B cell (primary cell): ENCODE data around the gene MAB21L2. TPM values are rescaled to one million over a fixed set of nuclear protein-coding genes. Genes with fewer than 3 reads are reported as not detected.

Source experiments
- ATAC-seq: fragments of 200-7000 bp; cut with Tn5 transposase; one replicate; pipeline ENCODE4 v1.10.0; 2021; ENCODE audit warnings: low read depth, mild to moderate bottlenecking, moderate number of reproducible peaks, moderate library complexity
- CTCF ChIA-PET: fragments of 350-600 bp; sonication (Branson Sonifier 250); formaldehyde crosslinking; loops from one replicate; lab custom pipeline; 2021; ENCODE audit warnings: antibody characterized with exemption, inconsistent platforms; lab: Charles Lee
- POLR2A ChIA-PET: fragments of 350-600 bp; sonication (Branson Sonifier 250); formaldehyde crosslinking; loops from one replicate; lab custom pipeline; 2021; ENCODE audit warnings: antibody characterized with exemption; lab: Charles Lee
- DNase-seq: peaks from one replicate; pipeline ENCODE4 v3.0.0; 2013
- H2AFZ ChIP-seq: 2 replicates; pipeline ENCODE4 v1.6.1; 2012; ENCODE audit warnings: mild to moderate bottlenecking, low read depth, low read length; ENCODE audit not compliant: insufficient read depth, poor library complexity, severe bottlenecking
- H3K27ac ChIP-seq, 2 donors: 1 replicate in 1 of 2; 2 replicates in 1 of 2; pipeline ENCODE4 v1.5.1; 2012 to 2013; ENCODE audit warnings: low read length in 2 of 2, mild to moderate bottlenecking in 2 of 2, moderate library complexity in 1 of 2
- H3K27me3 ChIP-seq, 4 experiments: fragments of 200-600 bp in 1 of 4; sonication (generic) in 1 of 4; replicated peaks in 1 of 4; 1 replicate in 2 of 4; 2 replicates in 2 of 4; pipeline versions ENCODE4 v1.6.1 to v1.7.0; 2013 to 2016; ENCODE audit warnings: low read length in 3 of 4, mild to moderate bottlenecking in 2 of 4, mixed read lengths in 1 of 4, moderate library complexity in 1 of 4; ENCODE audit not compliant: insufficient read depth in 4 of 4, control insufficient read depth in 3 of 4; ENCODE audit errors: control extremely low read depth in 1 of 4
- H3K36me3 ChIP-seq, 2 experiments: replicated peaks in 1 of 2; 1 replicate in 1 of 2; 2 replicates in 1 of 2; pipeline versions ENCODE4 v1.6.1 to v1.7.1; 2013; ENCODE audit warnings: low read length in 1 of 2; ENCODE audit not compliant: insufficient read depth in 2 of 2, control insufficient read depth in 1 of 2; ENCODE audit errors: control extremely low read depth in 1 of 2, extremely low read depth in 1 of 2
- H3K4me1 ChIP-seq, 2 donors: fragments of 200-600 bp in 1 of 2; sonication (generic) in 1 of 2; 1 replicate in 1 of 2; 2 replicates in 1 of 2; pipeline versions ENCODE4 v1.5.1 to v1.6.1; 2013 to 2017; ENCODE audit warnings: low read length in 2 of 2; ENCODE audit not compliant: control insufficient read depth in 2 of 2, insufficient read depth in 2 of 2
- H3K4me2 ChIP-seq: replicated peaks from 2 replicates; pipeline ENCODE3; 2012; ENCODE audit warnings: mild to moderate bottlenecking, low read depth, low read length; ENCODE audit not compliant: poor library complexity, severe bottlenecking
- H3K4me3 ChIP-seq, 5 experiments: fragments of 200-600 bp in 1 of 5; sonication (generic) in 1 of 5; 1 replicate in 3 of 5; 2 replicates in 2 of 5; pipeline versions ENCODE4 v1.5.1 to v1.7.0; 2011 to 2016; ENCODE audit warnings: low read length in 4 of 5, mild to moderate bottlenecking in 4 of 5, low read depth in 2 of 5, control low read depth in 1 of 5, moderate library complexity in 1 of 5; ENCODE audit not compliant: insufficient read depth in 1 of 5; ENCODE audit errors: control extremely low read depth in 1 of 5, extremely low read depth in 1 of 5
- H3K79me2 ChIP-seq: fragments of 200-600 bp; sonication (generic); one replicate; pipeline ENCODE4 v1.6.0; 2016; ENCODE audit warnings: low read length; ENCODE audit not compliant: control insufficient read depth, insufficient read depth
- H3K9ac ChIP-seq: fragments of 200-600 bp; sonication (generic); 2 replicates; pipeline ENCODE4 v1.6.1; 2017; ENCODE audit warnings: mild to moderate bottlenecking, low read length, moderate library complexity
- H3K9me3 ChIP-seq, 3 donors: one replicate each; pipeline versions ENCODE4 v1.6.1 to v1.7.1; 2013; ENCODE audit warnings: low read length in 2 of 3; ENCODE audit not compliant: control insufficient read depth in 2 of 3, insufficient read depth in 1 of 3; ENCODE audit errors: control extremely low read depth in 1 of 3
- H4K20me1 ChIP-seq: 2 replicates; pipeline ENCODE4 v1.6.0; 2012; ENCODE audit warnings: mild to moderate bottlenecking, low read length; ENCODE audit not compliant: insufficient read depth, control insufficient read depth, poor library complexity, severe bottlenecking
- H3K27ac Mint-ChIP-seq: one replicate; pipeline ENCODE4 v1.8.0; 2021; ENCODE audit warnings: mixed read lengths
- H3K27me3 Mint-ChIP-seq: one replicate; pipeline ENCODE4 v1.8.0; 2021; ENCODE audit warnings: mixed read lengths
- H3K4me1 Mint-ChIP-seq: one replicate; pipeline ENCODE4 v1.8.0; 2021; ENCODE audit warnings: mixed read lengths
- H3K4me3 Mint-ChIP-seq: one replicate; pipeline ENCODE4 v1.8.0; 2021; ENCODE audit warnings: mixed read lengths
- H3K9me3 Mint-ChIP-seq: one replicate; pipeline ENCODE4 v1.8.0; 2022; ENCODE audit warnings: mixed read lengths; ENCODE audit not compliant: insufficient read depth
- EZH2 ChIP-seq: IDR thresholded peaks from 2 replicates; pipeline ENCODE4 v1.6.1; 2012; ENCODE audit warnings: borderline replicate concordance, low read depth, mild to moderate bottlenecking, moderate library complexity, low read length; ENCODE audit not compliant: insufficient read depth, poor library complexity, severe bottlenecking
- WGBS: methylation state at CpG from one replicate; pipeline ENCODE4 v1.1.5; 2013; ENCODE audit warnings: missing lambda C conversion rate; ENCODE audit not compliant: insufficient coverage; 5-methylcytosine and 5-hydroxymethylcytosine counted together
- intact Hi-C: fragments of 100-400 bp; cut with micrococcal nuclease; formaldehyde crosslinking; loops from one replicate; pipeline ENCODE4 v1.10.0; 2022
- polyA plus RNA-seq: library from polyadenylated mRNA; depleted of rRNA; stranded (reverse); fragments of >200 nt; gene quantifications from 2 replicates; pipeline ENCODE4 v1.2.3, GENCODE V29; 2012
- total RNA-seq, 2 donors: library from RNA; stranded (reverse); fragments of 120-200 nt in 1 of 2; gene quantifications; 1 replicate in 1 of 2; 2 replicates in 1 of 2; pipeline versions ENCODE4 v1.2.3 to v1.2.4, GENCODE V29; 2013 to 2022
- TF ChIP-seq, protein P1 (sequence below): fragments of 200-600 bp; IDR thresholded peaks from one replicate; pipeline ENCODE4 v1.8.0; 2022; ENCODE audit warnings: antibody characterized with exemption, mild to moderate bottlenecking

The MAB21L2 gene
- total and polyA plus RNA-seq, 2 donors (not counting 1 experiment from before 2014, with no cell fraction given): not detected

DNA sequence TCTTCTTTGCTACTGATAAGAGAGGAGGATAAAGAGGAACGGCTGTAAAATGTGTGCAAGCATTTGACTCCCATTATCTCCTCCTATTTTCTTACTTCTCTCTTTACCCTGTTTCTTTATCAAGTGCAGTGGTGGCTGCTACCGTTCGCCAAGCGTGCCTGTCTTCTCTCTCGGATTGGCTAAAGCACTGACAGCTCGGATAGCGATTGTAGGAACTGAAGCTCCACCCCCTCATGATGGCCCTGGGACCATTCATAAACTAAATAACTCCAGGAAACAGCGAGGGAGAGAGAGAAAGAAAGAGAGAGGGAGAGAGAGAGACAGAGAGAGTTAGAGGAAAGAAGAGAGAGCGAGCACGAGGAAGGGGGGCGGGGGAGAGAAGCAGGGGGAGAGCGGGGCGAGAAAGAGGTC is 305 bp upstream of the MAB21L2 start:
- no peaks in the 10 kb centered on the region for H3K27me3 ChIP-seq
- WGBS: 95% methylated on average over 6 of the region's 13 CpGs
- H3K9me3 ChIP-seq: peaks cover 0 to 26% (median 0%) of the 10 kb centered on the region in 3 donors
- H3K9ac ChIP-seq: no peak overlapping the region
- H3K79me2 ChIP-seq: no peaks in the 10 kb centered on the region
- ChIA-PET CTCF (no interaction called here), POLR2A (no interaction called here)
- no peak overlapping the region for H2AFZ ChIP-seq
- intact Hi-C loops: no loop called here
- Mint-ChIP-seq H3K27ac (no peak overlapping the region), H3K4me3 (no peak overlapping the region), H3K9me3 (no peaks in the 10 kb centered on the region), H3K27me3 (no peaks in the 10 kb centered on the region), H3K4me1 (no peaks in the 10 kb centered on the region)
- H3K4me2 ChIP-seq: no peak overlapping the region
- TF ChIP-seq, protein P1, sequence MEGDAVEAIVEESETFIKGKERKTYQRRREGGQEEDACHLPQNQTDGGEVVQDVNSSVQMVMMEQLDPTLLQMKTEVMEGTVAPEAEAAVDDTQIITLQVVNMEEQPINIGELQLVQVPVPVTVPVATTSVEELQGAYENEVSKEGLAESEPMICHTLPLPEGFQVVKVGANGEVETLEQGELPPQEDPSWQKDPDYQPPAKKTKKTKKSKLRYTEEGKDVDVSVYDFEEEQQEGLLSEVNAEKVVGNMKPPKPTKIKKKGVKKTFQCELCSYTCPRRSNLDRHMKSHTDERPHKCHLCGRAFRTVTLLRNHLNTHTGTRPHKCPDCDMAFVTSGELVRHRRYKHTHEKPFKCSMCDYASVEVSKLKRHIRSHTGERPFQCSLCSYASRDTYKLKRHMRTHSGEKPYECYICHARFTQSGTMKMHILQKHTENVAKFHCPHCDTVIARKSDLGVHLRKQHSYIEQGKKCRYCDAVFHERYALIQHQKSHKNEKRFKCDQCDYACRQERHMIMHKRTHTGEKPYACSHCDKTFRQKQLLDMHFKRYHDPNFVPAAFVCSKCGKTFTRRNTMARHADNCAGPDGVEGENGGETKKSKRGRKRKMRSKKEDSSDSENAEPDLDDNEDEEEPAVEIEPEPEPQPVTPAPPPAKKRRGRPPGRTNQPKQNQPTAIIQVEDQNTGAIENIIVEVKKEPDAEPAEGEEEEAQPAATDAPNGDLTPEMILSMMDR: no peak
- TF ChIP-seq EZH2: no peak
- no peak overlapping the region for H3K4me3 ChIP-seq
- H3K4me1 ChIP-seq: no peaks in the 10 kb centered on the region
- H3K36me3 ChIP-seq: peaks cover 2 to 34% of the 10 kb centered on the region in 2 experiments
- ATAC-seq: no peak
- H4K20me1 ChIP-seq: no peaks in the 10 kb centered on the region
- H3K27ac ChIP-seq: no peak overlapping the region
- DNase-seq: no peak

DNA sequence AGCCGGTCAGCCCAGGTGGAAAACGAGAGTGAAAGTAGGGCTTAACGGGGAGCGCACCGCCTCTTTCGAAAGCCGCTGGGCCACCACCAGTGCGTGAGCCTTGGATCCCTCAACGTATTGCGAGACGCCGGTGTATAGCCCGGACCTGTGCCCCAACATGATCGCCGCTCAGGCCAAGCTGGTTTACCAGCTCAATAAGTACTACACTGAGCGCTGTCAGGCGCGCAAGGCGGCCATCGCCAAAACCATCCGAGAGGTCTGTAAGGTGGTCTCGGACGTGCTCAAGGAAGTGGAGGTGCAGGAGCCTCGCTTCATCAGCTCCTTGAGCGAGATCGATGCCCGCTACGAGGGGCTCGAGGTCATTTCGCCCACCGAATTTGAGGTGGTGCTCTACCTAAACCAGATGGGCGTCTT is 929 bp downstream of the MAB21L2 start:
- Histone ChIP-seq H3K4me2 (no peak overlapping the region), H3K9me3 (peaks cover 0 to 26% (median 0%) of the 10 kb centered on the region in 3 donors), H3K27me3 (no peaks in the 10 kb centered on the region), H3K9ac (no peak overlapping the region), H4K20me1 (no peaks in the 10 kb centered on the region), H2AFZ (no peak overlapping the region), H3K27ac (no peak overlapping the region), H3K4me3 (no peak overlapping the region), H3K36me3 (peaks cover 2 to 38% of the 10 kb centered on the region in 2 experiments), H3K79me2 (no peaks in the 10 kb centered on the region), H3K4me1 (no peaks in the 10 kb centered on the region)
- CTCF ChIA-PET: no interaction called here
- Mint-ChIP-seq H3K9me3 (no peaks in the 10 kb centered on the region), H3K4me1 (no peaks in the 10 kb centered on the region), H3K27me3 (no peaks in the 10 kb centered on the region), H3K4me3 (no peak overlapping the region), H3K27ac (no peak overlapping the region)
- POLR2A ChIA-PET: no interaction called here
- DNase-seq (no peak), ATAC-seq (no peak)
- intact Hi-C loops: no loop called here
- WGBS: 99% methylated on average over 32 of the region's 32 CpGs
- TF ChIP-seq, protein P1: no peak
- no peak for TF ChIP-seq EZH2
